Endodermal cell (in vitro differentiated cells): ENCODE data around the gene ZNF506. TPM values are rescaled to one million over a fixed set of nuclear protein-coding genes. Genes with fewer than 3 reads are reported as not detected.

Source experiments
- DNase-seq: peaks from one replicate; pipeline ENCODE4 v3.0.0-alpha.2; 2017
- H3K27ac ChIP-seq: 2 replicates; pipeline ENCODE4 v1.5.1; 2013; ENCODE audit warnings: mild to moderate bottlenecking, low read depth, low read length, moderate library complexity
- H3K27me3 ChIP-seq: 2 replicates; pipeline ENCODE4 v1.6.1; 2013; ENCODE audit warnings: mild to moderate bottlenecking, low read length, moderate library complexity; ENCODE audit not compliant: insufficient read depth, control insufficient read depth, poor library complexity, severe bottlenecking
- H3K36me3 ChIP-seq: 2 replicates; pipeline ENCODE4 v1.7.0; 2013; ENCODE audit warnings: mild to moderate bottlenecking, low read length, moderate library complexity; ENCODE audit not compliant: control insufficient read depth, insufficient read depth
- H3K4me1 ChIP-seq: one replicate; pipeline ENCODE4 v1.7.0; 2013; ENCODE audit warnings: low read length; ENCODE audit not compliant: control insufficient read depth, insufficient read depth
- H3K4me3 ChIP-seq: 2 replicates; pipeline ENCODE4 v1.5.1; 2013; ENCODE audit warnings: mild to moderate bottlenecking, low read length, moderate library complexity
- H3K9ac ChIP-seq: 2 replicates; pipeline ENCODE4 v1.6.1; 2013; ENCODE audit warnings: mild to moderate bottlenecking, low read length, moderate library complexity; ENCODE audit not compliant: poor library complexity, severe bottlenecking; ENCODE audit errors: extremely low read depth
- H3K9me3 ChIP-seq: 2 replicates; pipeline ENCODE4 v1.6.1; 2013; ENCODE audit warnings: mild to moderate bottlenecking, low read length, moderate library complexity; ENCODE audit not compliant: control insufficient read depth
- H3K27ac Mint-ChIP-seq: 2 replicates; pipeline ENCODE4 v1.8.0; 2020; ENCODE audit warnings: mixed read lengths
- H3K27me3 Mint-ChIP-seq: 2 replicates; pipeline ENCODE4 v1.8.0; 2021; ENCODE audit warnings: mild to moderate bottlenecking, mixed read lengths; ENCODE audit not compliant: insufficient read depth
- H3K36me3 Mint-ChIP-seq: 2 replicates; pipeline ENCODE4 v1.8.0; 2020; ENCODE audit warnings: low read depth, mixed read lengths
- H3K4me1 Mint-ChIP-seq: 2 replicates; pipeline ENCODE4 v1.8.0; 2020; ENCODE audit warnings: mixed read lengths
- H3K4me3 Mint-ChIP-seq: 2 replicates; pipeline ENCODE4 v1.8.0; 2020; ENCODE audit warnings: mild to moderate bottlenecking, moderate library complexity, mixed read lengths
- H3K9me3 Mint-ChIP-seq: 2 replicates; pipeline ENCODE4 v1.8.0; 2020; ENCODE audit warnings: mild to moderate bottlenecking, mixed read lengths
- CTCF ChIP-seq: fragments of 200-600 bp; sonication (generic); conservative IDR thresholded peaks from 2 replicates; pipeline ENCODE4 v1.5.0; 2021; ENCODE audit warnings: antibody characterized with exemption, mild to moderate bottlenecking
- WGBS, 2 experiments: methylation state at CpG; one replicate each; pipeline versions ENCODE4 v1.1.5 to v1.1.7; 2013; ENCODE audit warnings: missing lambda C conversion rate in 2 of 2, mixed read lengths in 1 of 2; ENCODE audit not compliant: insufficient coverage in 1 of 2, insufficient read length in 1 of 2; 5-methylcytosine and 5-hydroxymethylcytosine counted together
- total RNA-seq, 2 donors: library from RNA; stranded (reverse); fragmentation: NEBNext Ultra II Directional in 1 of 2; extraction: Animal tissue kit (Norgen Biotek cat#: 25700) in 1 of 2; gene quantifications; 2 replicates in 1 of 2; 3 replicates in 1 of 2; pipeline ENCODE4 v1.2.1, GENCODE V29; 2021

ZNF506 gene
- total RNA-seq, 2 donors from 2014 or later: 8.8 to 12.0 TPM

GRCh38 chr19:19778666-19779065 is 42.9 kb downstream of the ZNF506 start:
- TF ChIP-seq CTCF: no peak
- Mint-ChIP-seq H3K27ac (no peak overlapping the region), H3K4me1 (peaks cover 24% of the 10 kb centered on the region), H3K4me3 (peak overlapping the region; percentile 95), H3K36me3 (peaks cover 43% of the 10 kb centered on the region), H3K9me3 (peaks cover 12% of the 10 kb centered on the region), H3K27me3 (no peaks in the 10 kb centered on the region)
- H3K36me3 ChIP-seq: peaks cover 14% of the 10 kb centered on the region
- no peak overlapping the region for H3K9ac ChIP-seq
- peaks cover 4% of the 10 kb centered on the region for H3K4me1 ChIP-seq
- no peaks in the 10 kb centered on the region for H3K27me3 ChIP-seq
- H3K27ac ChIP-seq: no peak overlapping the region
- no peaks in the 10 kb centered on the region for H3K9me3 ChIP-seq
- WGBS, 2 experiments: 80 to 96% methylated on average over 1 to 2 of the region's 2 CpGs
- DNase-seq: no peak
- no peak overlapping the region for H3K4me3 ChIP-seq

- Mint-ChIP-seq H3K27me3 (no peaks in the 10 kb centered on the region), H3K27ac (peak overlapping the region; percentile 0), H3K36me3 (peaks cover 42% of the 10 kb centered on the region), H3K9me3 (peaks cover 11% of the 10 kb centered on the region), H3K4me3 (peak overlapping the region; percentile 95), H3K4me1 (peaks cover 24% of the 10 kb centered on the region)
- no peak for DNase-seq
- H3K27me3 ChIP-seq: no peaks in the 10 kb centered on the region
- peak; percentile 17 for TF ChIP-seq CTCF
- H3K9me3 ChIP-seq: no peaks in the 10 kb centered on the region
- H3K36me3 ChIP-seq: peaks cover 14% of the 10 kb centered on the region
- H3K4me3 ChIP-seq: peak overlapping the region; percentile 91
- peaks cover 4% of the 10 kb centered on the region for H3K4me1 ChIP-seq
- WGBS, 2 experiments: 93 to 95% methylated on average over 3 to 5 of the region's 5 CpGs
- H3K9ac ChIP-seq: no peak overlapping the region
- no peak overlapping the region for H3K27ac ChIP-seq
These were observed 43.9 kb downstream of the ZNF506 start for GRCh38 chr19:19777692-19778091.

GRCh38 chr19:19776206-19777008 is 45.1 kb downstream of the ZNF506 start:
- peak; percentile 14 for TF ChIP-seq CTCF
- H3K27me3 Mint-ChIP-seq: no peaks in the 10 kb centered on the region
- WGBS, 2 experiments: 0% methylated on average over 22 to 36 of the region's 36 CpGs

More at GRCh38 chr19:19776206-19777008, 45.1 kb downstream of the ZNF506 start:
- Histone ChIP-seq H3K27me3 (no peaks in the 10 kb centered on the region), H3K4me1 (peaks cover 4% of the 10 kb centered on the region), H3K36me3 (peaks cover 14% of the 10 kb centered on the region), H3K4me3 (peak overlapping the region; percentile 91), H3K27ac (no peak overlapping the region), H3K9ac (peak overlapping the region; percentile 62), H3K9me3 (peaks cover under 1% of the 10 kb centered on the region)
- peak overlapping the region; percentile 95 for H3K4me3 Mint-ChIP-seq
- H3K4me1 Mint-ChIP-seq: peaks cover 24% of the 10 kb centered on the region
- H3K27ac Mint-ChIP-seq: peak overlapping the region; percentile 98
- peak; percentile 99 for DNase-seq
- peaks cover 14% of the 10 kb centered on the region for H3K9me3 Mint-ChIP-seq
- peaks cover 30% of the 10 kb centered on the region for H3K36me3 Mint-ChIP-seq
